Kidney epithelial cell (primary cell): ENCODE results near the gene SRPK3. TPM values are rescaled to one million over a fixed set of nuclear protein-coding genes. Genes with fewer than 3 reads are reported as not detected.
"Not testable (repeated sequence)": the region's sequence is repeated elsewhere in the genome, so short reads cannot be mapped to it uniquely, and the experiment has no call there.

Experiments used
- DNase-seq: peaks from one replicate; pipeline ENCODE4 v3.0.0-alpha.2; 2010; ENCODE audit warnings: low read depth
- H3K27me3 ChIP-seq: 2 replicates; pipeline ENCODE4 v1.6.0; 2011; ENCODE audit warnings: low read length; ENCODE audit not compliant: control insufficient read depth, insufficient read depth
- H3K36me3 ChIP-seq: 2 replicates; pipeline ENCODE4 v1.5.1; 2011; ENCODE audit warnings: low read length; ENCODE audit not compliant: control insufficient read depth, insufficient read depth
- H3K4me3 ChIP-seq: 2 replicates; pipeline ENCODE4 v1.5.1; 2011; ENCODE audit warnings: low read depth, mild to moderate bottlenecking, control low read depth, low read length
- total RNA-seq: library from RNA; depleted of rRNA; stranded (reverse); fragments of >200 nt; gene quantifications from 2 replicates; pipeline ENCODE4 v1.2.3, GENCODE V29; 2015
- TF ChIP-seq, protein P1 (sequence below): IDR thresholded peaks from 2 replicates; pipeline ENCODE4 v1.5.1; 2011; ENCODE audit warnings: mild to moderate bottlenecking, moderate library complexity, low read length, control low read depth, inconsistent platforms; ENCODE audit not compliant: insufficient read depth, poor library complexity, severe bottlenecking

SRPK3 gene
- total RNA-seq, 1 donor from 2014 or later: 0.08 TPM

GRCh38 chrX:153740631-153741222, 40.1 kb upstream of the SRPK3 start:
- TF ChIP-seq, protein P1, sequence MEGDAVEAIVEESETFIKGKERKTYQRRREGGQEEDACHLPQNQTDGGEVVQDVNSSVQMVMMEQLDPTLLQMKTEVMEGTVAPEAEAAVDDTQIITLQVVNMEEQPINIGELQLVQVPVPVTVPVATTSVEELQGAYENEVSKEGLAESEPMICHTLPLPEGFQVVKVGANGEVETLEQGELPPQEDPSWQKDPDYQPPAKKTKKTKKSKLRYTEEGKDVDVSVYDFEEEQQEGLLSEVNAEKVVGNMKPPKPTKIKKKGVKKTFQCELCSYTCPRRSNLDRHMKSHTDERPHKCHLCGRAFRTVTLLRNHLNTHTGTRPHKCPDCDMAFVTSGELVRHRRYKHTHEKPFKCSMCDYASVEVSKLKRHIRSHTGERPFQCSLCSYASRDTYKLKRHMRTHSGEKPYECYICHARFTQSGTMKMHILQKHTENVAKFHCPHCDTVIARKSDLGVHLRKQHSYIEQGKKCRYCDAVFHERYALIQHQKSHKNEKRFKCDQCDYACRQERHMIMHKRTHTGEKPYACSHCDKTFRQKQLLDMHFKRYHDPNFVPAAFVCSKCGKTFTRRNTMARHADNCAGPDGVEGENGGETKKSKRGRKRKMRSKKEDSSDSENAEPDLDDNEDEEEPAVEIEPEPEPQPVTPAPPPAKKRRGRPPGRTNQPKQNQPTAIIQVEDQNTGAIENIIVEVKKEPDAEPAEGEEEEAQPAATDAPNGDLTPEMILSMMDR: no peak
- DNase-seq: no peak

GRCh38 chrX:153741446-153741845, 39.4 kb upstream of the SRPK3 start:
- Histone ChIP-seq H3K4me3 (no peak overlapping the region), H3K27me3 (peaks cover 2% of the 10 kb centered on the region), H3K36me3 (no peaks in the 10 kb centered on the region)
- TF ChIP-seq, protein P1: no peak
- DNase-seq: no peak

More at GRCh38 chrX:153740631-153741222, 40.1 kb upstream of the SRPK3 start:
- Histone ChIP-seq H3K27me3 (peaks cover 2% of the 10 kb centered on the region), H3K36me3 (no peaks in the 10 kb centered on the region), H3K4me3 (no peak overlapping the region)

GRCh38 chrX:153742111-153742510, 38.7 kb upstream of the SRPK3 start:
- not testable (repeated sequence) for H3K27me3 ChIP-seq, DNase-seq, H3K4me3 ChIP-seq, H3K36me3 ChIP-seq

- H3K36me3 ChIP-seq, H3K27me3 ChIP-seq, H3K4me3 ChIP-seq, DNase-seq: not testable (repeated sequence)
These were observed 37.9 kb upstream of the SRPK3 start for GRCh38 chrX:153742796-153743467.

DNA sequence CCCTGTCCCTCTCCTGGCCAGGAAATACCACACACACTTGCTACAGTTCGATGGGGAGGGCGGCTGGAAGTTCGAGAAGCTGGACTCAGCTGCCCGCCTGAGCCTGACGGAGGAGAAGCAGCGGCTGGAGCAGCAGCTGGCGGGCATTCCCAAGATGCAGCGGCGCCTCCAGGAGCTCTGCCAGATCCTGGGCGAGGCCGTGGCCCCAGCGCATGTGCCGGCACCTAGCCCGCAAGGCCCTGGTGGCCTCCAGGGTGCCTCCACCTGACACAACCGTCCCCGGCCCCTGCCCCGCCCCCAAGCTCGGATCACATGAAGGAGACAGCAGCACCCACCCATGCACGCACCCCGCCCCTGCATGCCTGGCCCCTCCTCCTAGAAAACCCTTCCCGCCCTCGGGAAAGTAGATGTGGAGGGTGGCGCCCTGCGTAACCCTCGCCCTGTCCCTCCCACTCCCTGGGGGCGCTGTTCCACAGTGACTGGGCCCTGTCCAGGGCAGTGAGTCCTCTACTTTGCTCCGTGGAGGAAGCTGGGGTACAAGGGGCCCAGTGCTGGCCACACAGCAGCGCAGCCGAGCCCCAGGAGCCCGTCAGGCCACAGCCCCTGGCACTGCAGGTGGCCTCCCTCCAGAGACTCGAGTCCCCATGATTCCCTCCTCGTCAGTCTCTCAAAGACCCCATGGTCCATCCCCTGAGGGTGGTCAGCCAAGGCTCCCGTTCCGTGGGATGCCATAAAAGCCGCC, 37.2 kb upstream of the SRPK3 start:
- H3K4me3 ChIP-seq: not testable (repeated sequence)

GRCh38 chrX:153744210-153745066, 36.4 kb upstream of the SRPK3 start:
- H3K27me3 ChIP-seq: peaks cover 2% of the 10 kb centered on the region
- H3K36me3 ChIP-seq: no peaks in the 10 kb centered on the region
- no peak for DNase-seq
- TF ChIP-seq, protein P1: peak; percentile 28
- no peak overlapping the region for H3K4me3 ChIP-seq

More for the DNA sequence above, 37.2 kb upstream of the SRPK3 start:
- H3K36me3 ChIP-seq, DNase-seq, H3K27me3 ChIP-seq: not testable (repeated sequence)

DNA sequence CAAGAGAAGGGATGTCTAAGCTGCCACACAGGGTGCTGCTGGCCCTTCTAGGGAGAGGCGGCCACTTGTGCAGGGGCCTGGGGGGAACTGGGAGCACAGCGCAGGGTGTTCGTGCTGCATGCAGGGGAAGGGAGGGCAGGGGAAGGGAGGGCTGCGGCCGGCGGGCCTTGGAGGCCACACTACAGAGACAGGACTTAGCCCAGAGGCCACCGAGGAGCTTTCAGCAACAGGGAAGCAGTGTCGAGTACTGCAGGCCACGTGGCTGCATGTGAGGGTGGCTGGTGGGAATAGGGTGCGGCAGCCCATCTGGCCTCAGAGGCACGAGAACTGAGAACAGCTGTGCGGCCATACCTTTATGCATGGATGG, 35.8 kb upstream of the SRPK3 start:
- DNase-seq, H3K36me3 ChIP-seq, H3K27me3 ChIP-seq, H3K4me3 ChIP-seq: not testable (repeated sequence)
